Measurements from ENCODE around the gene BPIFB1. TPM values are rescaled to one million over a fixed set of nuclear protein-coding genes. Genes with fewer than 3 reads are reported as not detected.

The BPIFB1 gene
- total RNA-seq, 5 donors from 2014 or later (not counting 1 experiment from before 2014, with no cell fraction given), result 0.16 to 0.76 TPM; not detected in 3

DNA sequence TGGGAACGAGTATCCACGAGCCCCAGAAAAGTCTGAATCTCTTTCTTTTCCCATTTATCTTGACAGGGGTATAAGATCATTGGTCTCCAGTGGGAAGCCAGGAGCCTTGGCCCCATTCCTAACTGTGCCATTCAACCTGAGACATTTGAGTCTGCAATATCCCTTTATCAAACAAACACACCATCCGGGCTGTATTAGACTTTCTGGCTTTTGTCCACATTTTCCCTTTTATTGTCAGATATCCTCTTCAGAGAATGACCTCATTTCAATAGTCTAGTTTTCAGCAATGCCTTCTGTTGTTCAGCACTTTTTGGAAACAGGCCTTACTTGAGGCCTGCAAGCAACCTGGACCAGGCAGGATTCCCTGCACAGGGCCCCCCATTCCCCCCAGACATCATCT lies 31.5 kb upstream of the BPIFB1 start:
- DNase-seq (no peak), ATAC-seq (replicated peaks in 1 of 4) (no peak)
- Mint-ChIP-seq H3K9me3 (peaks cover 0 to 5% (median 4%) of the 10 kb centered on the region in 3 donors), H3K4me3 (no peak overlapping the region), H3K27me3 (peaks cover 6 to 9% of the 10 kb centered on the region in 2 donors), H3K27ac (no peak overlapping the region), H3K36me3 (no peaks in the 10 kb centered on the region), H3K4me1 (no peaks in the 10 kb centered on the region)
- POLR2A ChIA-PET, result no interaction called here
- no peaks in the 10 kb centered on the region for H3K4me1 ChIP-seq (ENCODE audit: control insufficient read depth in 1 of 2, extremely low read depth in 1 of 2, insufficient read depth in 2 of 2, low read length in 2 of 2)
- CTCF ChIA-PET, result no interaction called here
- no peaks in the 10 kb centered on the region for H3K9me3 ChIP-seq
- H3K27ac ChIP-seq (ENCODE audit: low read length), result no peak overlapping the region
- H3K36me3 ChIP-seq (ENCODE audit: control insufficient read depth in 2 of 2, extremely low read depth in 1 of 2, insufficient read depth in 1 of 2, low read length in 1 of 2), result no peaks in the 10 kb centered on the region
- 100% methylated on average over 1 of the region's 3 CpGs for WGBS (ENCODE audit: insufficient coverage)
- no peak overlapping the region for H3K4me3 ChIP-seq (ENCODE audit: control insufficient read depth in 1 of 2, extremely low read depth in 1 of 2, low read length in 1 of 2)
- H3K27me3 ChIP-seq (replicated peaks in 1 of 2; ENCODE audit: control insufficient read depth in 2 of 2, extremely low read depth in 1 of 2, insufficient read depth in 2 of 2, low read length in 1 of 2), result peaks cover 0 to 3% of the 10 kb centered on the region in 2 experiments

DNA sequence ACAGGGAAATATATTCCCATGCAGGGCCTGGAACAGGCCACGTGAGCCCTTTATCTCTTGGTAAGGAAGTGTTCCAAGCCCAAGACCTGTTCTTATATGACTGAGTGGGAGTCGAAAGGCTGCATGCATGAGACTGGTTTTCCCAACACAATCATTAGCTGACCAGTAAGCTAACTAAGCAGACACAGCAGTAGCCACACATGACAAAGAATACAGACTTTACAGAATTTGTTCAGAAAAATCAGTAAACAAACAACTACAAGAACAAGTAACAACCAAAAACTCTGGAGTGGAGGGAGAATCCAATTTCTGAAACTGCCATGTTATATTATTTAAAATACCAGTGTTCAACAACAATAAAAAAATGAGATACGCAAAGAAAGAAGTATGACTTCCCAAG lies 30.6 kb upstream of the BPIFB1 start:
- CTCF ChIA-PET, result no interaction called here

DNA sequence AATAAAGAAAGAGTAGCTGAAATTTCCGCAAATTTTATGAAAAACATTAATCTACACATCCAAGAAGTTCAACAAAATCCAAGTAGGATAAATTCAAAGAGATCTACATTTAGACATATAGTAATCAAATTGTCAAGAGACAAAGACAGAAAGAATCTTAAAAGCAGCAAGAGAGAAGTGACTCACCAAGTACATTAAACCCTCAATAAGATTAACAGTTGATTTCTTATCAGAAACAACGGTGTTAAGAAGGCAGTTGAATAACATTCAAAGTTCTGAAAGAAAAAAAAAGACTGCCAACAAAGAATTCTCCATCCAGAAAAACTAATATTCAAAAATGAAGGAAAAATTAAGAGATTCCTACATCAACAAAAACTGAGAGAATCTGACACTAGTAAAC lies 28.0 kb upstream of the BPIFB1 start:
- WGBS (ENCODE audit: insufficient coverage), result no CpG with 5 or more reads among the region's 2 CpGs

More for the DNA sequence above, 30.6 kb upstream of the BPIFB1 start:
- Mint-ChIP-seq H3K9me3 (peaks cover 0 to 5% (median 4%) of the 10 kb centered on the region in 3 donors), H3K4me3 (no peak overlapping the region), H3K36me3 (no peaks in the 10 kb centered on the region), H3K27me3 (peaks cover 9 to 10% of the 10 kb centered on the region in 2 donors), H3K27ac (no peak overlapping the region), H3K4me1 (no peaks in the 10 kb centered on the region)
- Histone ChIP-seq H3K9me3 (no peaks in the 10 kb centered on the region), H3K27ac (ENCODE audit: low read length) (no peak overlapping the region), H3K4me3 (ENCODE audit: control insufficient read depth in 1 of 2, extremely low read depth in 1 of 2, low read length in 1 of 2) (no peak overlapping the region), H3K36me3 (ENCODE audit: control insufficient read depth in 2 of 2, extremely low read depth in 1 of 2, insufficient read depth in 1 of 2, low read length in 1 of 2) (no peaks in the 10 kb centered on the region), H3K4me1 (ENCODE audit: control insufficient read depth in 1 of 2, extremely low read depth in 1 of 2, insufficient read depth in 2 of 2, low read length in 2 of 2) (no peaks in the 10 kb centered on the region), H3K27me3 (replicated peaks in 1 of 2; ENCODE audit: control insufficient read depth in 2 of 2, extremely low read depth in 1 of 2, insufficient read depth in 2 of 2, low read length in 1 of 2) (peaks cover 0 to 6% of the 10 kb centered on the region in 2 experiments)
- DNase-seq, result no peak
- no peak for ATAC-seq (replicated peaks in 1 of 4)
- no CpG with 5 or more reads among the region's 3 CpGs for WGBS (ENCODE audit: insufficient coverage)
- POLR2A ChIA-PET, result no interaction called here

GRCh38 chr20:33257237-33257636 lies 25.8 kb upstream of the BPIFB1 start:
- Histone ChIP-seq H3K36me3 (ENCODE audit: control insufficient read depth in 2 of 2, extremely low read depth in 1 of 2, insufficient read depth in 1 of 2, low read length in 1 of 2) (no peaks in the 10 kb centered on the region), H3K9me3 (no peaks in the 10 kb centered on the region), H3K27ac (ENCODE audit: low read length) (no peak overlapping the region), H3K4me3 (ENCODE audit: control insufficient read depth in 1 of 2, extremely low read depth in 1 of 2, low read length in 1 of 2) (no peak overlapping the region), H3K27me3 (replicated peaks in 1 of 2; ENCODE audit: control insufficient read depth in 2 of 2, extremely low read depth in 1 of 2, insufficient read depth in 2 of 2, low read length in 1 of 2) (peaks cover 3 to 15% of the 10 kb centered on the region in 2 experiments), H3K4me1 (ENCODE audit: control insufficient read depth in 1 of 2, extremely low read depth in 1 of 2, insufficient read depth in 2 of 2, low read length in 2 of 2) (no peaks in the 10 kb centered on the region)
- no peak overlapping the region for H3K27ac Mint-ChIP-seq
- H3K27me3 Mint-ChIP-seq, result peaks cover 18 to 23% of the 10 kb centered on the region in 2 donors
- no peak for ATAC-seq (replicated peaks in 1 of 4)
- H3K36me3 Mint-ChIP-seq, result no peaks in the 10 kb centered on the region
- ChIA-PET CTCF (no interaction called here), POLR2A (no interaction called here)
- WGBS (ENCODE audit: insufficient coverage), result 89% methylated on average over 3 of the region's 5 CpGs
- H3K4me3 Mint-ChIP-seq, result no peak overlapping the region
- no peak for DNase-seq
- H3K9me3 Mint-ChIP-seq, result peaks cover 0 to 5% (median 4%) of the 10 kb centered on the region in 3 donors
- H3K4me1 Mint-ChIP-seq, result peaks cover 0 to 1% (median 0%) of the 10 kb centered on the region in 3 donors

More for the DNA sequence above, 28.0 kb upstream of the BPIFB1 start:
- ChIA-PET CTCF (no interaction called here), POLR2A (no interaction called here)
- no peaks in the 10 kb centered on the region for H3K4me1 Mint-ChIP-seq
- H3K9me3 ChIP-seq, result no peaks in the 10 kb centered on the region
- no peak for ATAC-seq (replicated peaks in 1 of 4)
- no peak overlapping the region for H3K27ac ChIP-seq (ENCODE audit: low read length)
- peaks cover 0 to 10% of the 10 kb centered on the region in 2 experiments for H3K27me3 ChIP-seq (replicated peaks in 1 of 2; ENCODE audit: control insufficient read depth in 2 of 2, extremely low read depth in 1 of 2, insufficient read depth in 2 of 2, low read length in 1 of 2)
- no peak overlapping the region for H3K4me3 ChIP-seq (ENCODE audit: control insufficient read depth in 1 of 2, extremely low read depth in 1 of 2, low read length in 1 of 2)
- peaks cover 0 to 5% (median 4%) of the 10 kb centered on the region in 3 donors for H3K9me3 Mint-ChIP-seq
- peaks cover 9 to 10% of the 10 kb centered on the region in 2 donors for H3K27me3 Mint-ChIP-seq
- H3K36me3 ChIP-seq (ENCODE audit: control insufficient read depth in 2 of 2, extremely low read depth in 1 of 2, insufficient read depth in 1 of 2, low read length in 1 of 2), result no peaks in the 10 kb centered on the region
- no peaks in the 10 kb centered on the region for H3K4me1 ChIP-seq (ENCODE audit: control insufficient read depth in 1 of 2, extremely low read depth in 1 of 2, insufficient read depth in 2 of 2, low read length in 2 of 2)
- H3K27ac Mint-ChIP-seq, result no peak overlapping the region
- no peaks in the 10 kb centered on the region for H3K36me3 Mint-ChIP-seq
- no peak overlapping the region for H3K4me3 Mint-ChIP-seq
- DNase-seq, result no peak

GRCh38 chr20:33259371-33259770 lies 23.6 kb upstream of the BPIFB1 start:
- Mint-ChIP-seq H3K9me3 (peaks cover 0 to 1% (median under 1%) of the 10 kb centered on the region in 3 donors), H3K27me3 (peaks cover 20 to 27% of the 10 kb centered on the region in 2 donors), H3K4me3 (no peak overlapping the region), H3K27ac (no peak overlapping the region), H3K4me1 (peaks cover 0 to 1% (median 0%) of the 10 kb centered on the region in 3 donors), H3K36me3 (no peaks in the 10 kb centered on the region)
- Histone ChIP-seq H3K9me3 (no peaks in the 10 kb centered on the region), H3K27ac (ENCODE audit: low read length) (no peak overlapping the region), H3K4me3 (ENCODE audit: control insufficient read depth in 1 of 2, extremely low read depth in 1 of 2, low read length in 1 of 2) (no peak overlapping the region), H3K36me3 (ENCODE audit: control insufficient read depth in 2 of 2, extremely low read depth in 1 of 2, insufficient read depth in 1 of 2, low read length in 1 of 2) (no peaks in the 10 kb centered on the region), H3K4me1 (ENCODE audit: control insufficient read depth in 1 of 2, extremely low read depth in 1 of 2, insufficient read depth in 2 of 2, low read length in 2 of 2) (no peaks in the 10 kb centered on the region), H3K27me3 (replicated peaks in 1 of 2; ENCODE audit: control insufficient read depth in 2 of 2, extremely low read depth in 1 of 2, insufficient read depth in 2 of 2, low read length in 1 of 2) (peaks cover 3 to 24% of the 10 kb centered on the region in 2 experiments)
- ATAC-seq (replicated peaks in 1 of 4) (no peak), DNase-seq (no peak)
- POLR2A ChIA-PET, result no interaction called here
- WGBS (ENCODE audit: insufficient coverage), result no CpG with 5 or more reads among the region's 5 CpGs
- CTCF ChIA-PET, result no interaction called here

DNA sequence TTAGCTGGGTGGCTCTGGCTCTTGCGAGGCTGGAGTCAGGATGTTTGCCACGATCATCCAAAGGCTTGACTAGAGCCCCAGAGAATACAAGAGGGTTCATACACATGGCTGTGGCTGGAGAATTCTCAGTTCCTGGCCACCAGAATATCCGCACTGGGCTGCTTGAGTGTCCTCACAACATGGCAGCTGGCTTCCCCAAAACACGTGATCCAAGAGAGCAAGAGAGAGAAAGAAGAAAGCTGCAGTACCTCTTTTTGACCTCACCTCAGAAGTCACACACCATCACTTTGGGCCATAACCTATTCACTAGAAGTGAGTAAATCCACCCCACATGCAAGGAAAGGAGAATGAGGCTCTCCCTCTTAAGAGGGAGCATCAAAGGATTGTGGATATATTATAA lies 21.5 kb upstream of the BPIFB1 start:
- POLR2A ChIA-PET, result no interaction called here
- no peak for DNase-seq
- WGBS (ENCODE audit: insufficient coverage), result 100% methylated on average over 3 of the region's 4 CpGs
- Mint-ChIP-seq H3K27ac (no peak overlapping the region), H3K4me3 (no peak overlapping the region), H3K36me3 (no peaks in the 10 kb centered on the region), H3K4me1 (peaks cover 0 to 1% (median 0%) of the 10 kb centered on the region in 3 donors), H3K27me3 (peaks cover 18 to 32% of the 10 kb centered on the region in 2 donors), H3K9me3 (no peaks in the 10 kb centered on the region)
- H3K36me3 ChIP-seq (ENCODE audit: control insufficient read depth in 2 of 2, extremely low read depth in 1 of 2, insufficient read depth in 1 of 2, low read length in 1 of 2), result no peaks in the 10 kb centered on the region
- H3K9me3 ChIP-seq, result no peaks in the 10 kb centered on the region
- CTCF ChIA-PET, result no interaction called here
- no peak overlapping the region for H3K4me3 ChIP-seq (ENCODE audit: control insufficient read depth in 1 of 2, extremely low read depth in 1 of 2, low read length in 1 of 2)
- peaks cover 3 to 29% of the 10 kb centered on the region in 2 experiments for H3K27me3 ChIP-seq (replicated peaks in 1 of 2; ENCODE audit: control insufficient read depth in 2 of 2, extremely low read depth in 1 of 2, insufficient read depth in 2 of 2, low read length in 1 of 2)
- no peak overlapping the region for H3K27ac ChIP-seq (ENCODE audit: low read length)
- H3K4me1 ChIP-seq (ENCODE audit: control insufficient read depth in 1 of 2, extremely low read depth in 1 of 2, insufficient read depth in 2 of 2, low read length in 2 of 2), result no peaks in the 10 kb centered on the region
- ATAC-seq (replicated peaks in 1 of 4), result no peak

- no peaks in the 10 kb centered on the region for H3K4me1 ChIP-seq (ENCODE audit: control insufficient read depth in 1 of 2, extremely low read depth in 1 of 2, insufficient read depth in 2 of 2, low read length in 2 of 2)
- Mint-ChIP-seq H3K9me3 (no peaks in the 10 kb centered on the region), H3K27ac (no peak overlapping the region), H3K36me3 (no peaks in the 10 kb centered on the region), H3K4me1 (peaks cover 0 to 1% (median 0%) of the 10 kb centered on the region in 3 donors), H3K4me3 (no peak overlapping the region), H3K27me3 (peaks cover 16 to 36% of the 10 kb centered on the region in 2 donors)
- no peak overlapping the region for H3K4me3 ChIP-seq (ENCODE audit: control insufficient read depth in 1 of 2, extremely low read depth in 1 of 2, low read length in 1 of 2)
- ChIA-PET CTCF (interaction anchor here in 1 of 2 donors (0.6 kb wide), 1 partner anchor 124 kb away, joined by 3 read pairs; no protein-coding TSS in a partner anchor), POLR2A (no interaction called here)
- no peaks in the 10 kb centered on the region for H3K36me3 ChIP-seq (ENCODE audit: control insufficient read depth in 2 of 2, extremely low read depth in 1 of 2, insufficient read depth in 1 of 2, low read length in 1 of 2)
- H3K9me3 ChIP-seq, result no peaks in the 10 kb centered on the region
- no peak overlapping the region for H3K27ac ChIP-seq (ENCODE audit: low read length)
- ATAC-seq (replicated peaks in 1 of 4) (no peak), DNase-seq (peak in 1 of 35 experiments; percentile 12)
- 24% methylated on average over 4 of the region's 5 CpGs for WGBS (ENCODE audit: insufficient coverage)
- peaks cover 3 to 25% of the 10 kb centered on the region in 2 experiments for H3K27me3 ChIP-seq (replicated peaks in 1 of 2; ENCODE audit: control insufficient read depth in 2 of 2, extremely low read depth in 1 of 2, insufficient read depth in 2 of 2, low read length in 1 of 2)
Measured at GRCh38 chr20:33262658-33263065, 20.4 kb upstream of the BPIFB1 start.

All from T-cell (primary cell).